Stimulated activated CD8-positive, alpha-beta memory T cell treated with anti-CD3 and anti-CD28 coated beads, Interleukin-12 subunit alpha, Interleukin-12 subunit beta, amount 100 ng/mL, for 24 hours (primary cell): ENCODE data around the gene MAGI1.

ENCODE experiments used
- DNase-seq: peaks from one replicate; pipeline ENCODE4 v3.0.0-alpha.2; 2020; ENCODE audit errors: extremely low read depth

The MAGI1 gene

GRCh38 chr3:65843732-65844131 is 195.0 kb downstream of the MAGI1 start:
- DNase-seq, result no peak

- no peak for DNase-seq
These were observed 201.1 kb downstream of the MAGI1 start for GRCh38 chr3:65837604-65838003.

GRCh38 chr3:65836047-65836446 is 202.7 kb downstream of the MAGI1 start:
- no peak for DNase-seq

GRCh38 chr3:65833761-65834505 is 204.8 kb downstream of the MAGI1 start:
- DNase-seq, result no peak

GRCh38 chr3:65831733-65832425 is 206.8 kb downstream of the MAGI1 start:
- DNase-seq, result no peak

- DNase-seq, result no peak
These were observed 207.6 kb downstream of the MAGI1 start for GRCh38 chr3:65830948-65831732.

GRCh38 chr3:65829228-65829627 is 209.5 kb downstream of the MAGI1 start:
- DNase-seq, result no peak

- no peak for DNase-seq
These were observed 210.0 kb downstream of the MAGI1 start for GRCh38 chr3:65828706-65829105.

- no peak for DNase-seq
These were observed 211.6 kb downstream of the MAGI1 start for GRCh38 chr3:65827076-65827475.

GRCh38 chr3:65824166-65824565 is 214.6 kb downstream of the MAGI1 start:
- no peak for DNase-seq

- DNase-seq, result no peak
These were observed 218.1 kb downstream of the MAGI1 start for GRCh38 chr3:65820600-65820999.

GRCh38 chr3:65819896-65820295 is 218.8 kb downstream of the MAGI1 start:
- DNase-seq, result no peak

- no peak for DNase-seq
These were observed 221.1 kb downstream of the MAGI1 start for GRCh38 chr3:65817553-65818126.

- no peak for DNase-seq
These were observed 222.5 kb downstream of the MAGI1 start for GRCh38 chr3:65816208-65816607.

GRCh38 chr3:65814845-65815578 is 223.7 kb downstream of the MAGI1 start:
- no peak for DNase-seq

GRCh38 chr3:65811892-65812291 is 226.8 kb downstream of the MAGI1 start:
- no peak for DNase-seq

- no peak for DNase-seq
These were observed 227.5 kb downstream of the MAGI1 start for GRCh38 chr3:65811086-65811761.

- no peak for DNase-seq
These were observed 228.4 kb downstream of the MAGI1 start for GRCh38 chr3:65810302-65810701.

- DNase-seq, result no peak
These were observed 229.0 kb downstream of the MAGI1 start for GRCh38 chr3:65809641-65810150.

GRCh38 chr3:65808824-65809223 is 229.9 kb downstream of the MAGI1 start:
- no peak for DNase-seq

GRCh38 chr3:65808407-65808806 is 230.3 kb downstream of the MAGI1 start:
- no peak for DNase-seq
